Testis (tissue), 2 donors: ENCODE results near the gene RAB3B.

Source experiments
- POLR2A ChIP-seq: fragments of 450-650 bp; IDR thresholded peaks from one replicate; pipeline ENCODE4 v1.6.1; 2017; ENCODE audit warnings: antibody characterized with exemption, mild to moderate bottlenecking, moderate library complexity
- TF ChIP-seq, protein P1 (sequence below), 3 experiments: fragments of 450-650 bp in 2 of 3; fragments of 200-600 bp in 1 of 3; sonication (generic) in 1 of 3; IDR thresholded peaks; one replicate each; pipeline ENCODE4 v1.5.1; 2016 to 2019; ENCODE audit warnings: antibody characterized with exemption in 3 of 3, mild to moderate bottlenecking in 2 of 3, moderate library complexity in 1 of 3

DNA sequence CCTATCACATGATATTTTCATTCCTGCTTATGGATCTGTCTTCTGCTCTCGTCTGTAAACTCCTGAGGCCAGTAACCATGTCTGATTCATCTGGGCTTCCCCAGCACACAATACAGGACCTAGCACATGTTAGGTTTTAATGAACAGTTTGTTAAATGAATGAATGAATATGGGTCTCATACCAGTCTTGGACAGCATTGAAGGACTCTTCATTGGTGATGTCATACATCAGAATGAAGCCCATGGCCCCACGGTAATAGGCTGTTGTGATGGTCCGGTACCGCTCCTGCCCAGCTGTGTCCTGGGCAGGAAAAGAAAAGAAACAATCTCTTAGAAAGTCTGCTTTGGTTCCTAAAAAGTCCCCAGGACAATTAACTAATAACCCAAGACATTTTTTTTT, 53.4 kb downstream of the RAB3B start:
- TF ChIP-seq POLR2A = no peak
- TF ChIP-seq, protein P1, sequence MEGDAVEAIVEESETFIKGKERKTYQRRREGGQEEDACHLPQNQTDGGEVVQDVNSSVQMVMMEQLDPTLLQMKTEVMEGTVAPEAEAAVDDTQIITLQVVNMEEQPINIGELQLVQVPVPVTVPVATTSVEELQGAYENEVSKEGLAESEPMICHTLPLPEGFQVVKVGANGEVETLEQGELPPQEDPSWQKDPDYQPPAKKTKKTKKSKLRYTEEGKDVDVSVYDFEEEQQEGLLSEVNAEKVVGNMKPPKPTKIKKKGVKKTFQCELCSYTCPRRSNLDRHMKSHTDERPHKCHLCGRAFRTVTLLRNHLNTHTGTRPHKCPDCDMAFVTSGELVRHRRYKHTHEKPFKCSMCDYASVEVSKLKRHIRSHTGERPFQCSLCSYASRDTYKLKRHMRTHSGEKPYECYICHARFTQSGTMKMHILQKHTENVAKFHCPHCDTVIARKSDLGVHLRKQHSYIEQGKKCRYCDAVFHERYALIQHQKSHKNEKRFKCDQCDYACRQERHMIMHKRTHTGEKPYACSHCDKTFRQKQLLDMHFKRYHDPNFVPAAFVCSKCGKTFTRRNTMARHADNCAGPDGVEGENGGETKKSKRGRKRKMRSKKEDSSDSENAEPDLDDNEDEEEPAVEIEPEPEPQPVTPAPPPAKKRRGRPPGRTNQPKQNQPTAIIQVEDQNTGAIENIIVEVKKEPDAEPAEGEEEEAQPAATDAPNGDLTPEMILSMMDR (IDR thresholded peaks at IDR 0.05) = no peak
